ENCODE measurements around the gene RANBP10.
"Not testable (repeated sequence)": the region's sequence is repeated elsewhere in the genome, so short reads cannot be mapped to it uniquely, and the experiment has no call there.

- not testable (repeated sequence) for TF ChIP-seq CTCF, POLR2AphosphoS5, POLR2A, EP300 (IDR thresholded peaks at IDR 0.05)
Measured at GRCh38 chr16:67837190-67837589, 30.8 kb upstream of the RANBP10 start.
